GM12878 (cell line): ENCODE data around the gene GARS1. TPM values are rescaled to one million over a fixed set of nuclear protein-coding genes. Genes with fewer than 3 reads are reported as not detected.

Source experiments
- ATAC-seq: fragments of 200-7000 bp; cut with Tn5 transposase; 3 replicates; pipeline ENCODE4 v1.9.1; 2020; ENCODE audit warnings: mild to moderate bottlenecking, moderate library complexity
- BruUV-seq: library from RNA; stranded (reverse); fragments of 400-500 nt; replicated peaks from 2 replicates; lab custom pipeline; 2021; lab: Mats Ljungman, UMichigan
- CTCF ChIA-PET: fragments of 300-600 bp; sonication (Branson Sonifier 250); formaldehyde crosslinking; extraction: SDS; loops from one replicate; lab custom pipeline; 2021; ENCODE audit warnings: inconsistent platforms; lab: Yijun Ruan, JAX
- POLR2A ChIA-PET: fragments of 350-600 bp; formaldehyde crosslinking; extraction: SDS; loops from one replicate; lab custom pipeline; 2021; ENCODE audit warnings: inconsistent platforms; lab: Charles Lee
- RAD21 ChIA-PET: fragments of 300-600 bp; sonication (Branson Sonifier 250); formaldehyde crosslinking; loops from one replicate; lab custom pipeline; 2023; ENCODE audit warnings: antibody characterized with exemption; ENCODE audit not compliant: unreplicated experiment; lab: Charles Lee
- SMC1A ChIA-PET: fragments of 300-600 bp; sonication (Branson Sonifier 250); formaldehyde crosslinking; loops from one replicate; lab custom pipeline; 2023; ENCODE audit not compliant: unreplicated experiment, uncharacterized antibody; lab: Charles Lee
- DNase-seq: peaks from one replicate; pipeline ENCODE4 v3.0.0-alpha.2; 2011; ENCODE audit warnings: low read depth, low spot score
- FAIRE-seq: peaks from 3 replicates; lab custom pipeline; 2011; peaks lifted over from hg19 to GRCh38; lab: Jason Lieb, UNC
- H2AFZ ChIP-seq: 2 replicates; pipeline ENCODE4 v1.6.0; 2011; ENCODE audit warnings: low read depth, low read length, control low read depth; ENCODE audit not compliant: control insufficient read depth
- H3K27ac ChIP-seq: 2 replicates; pipeline ENCODE4 v1.5.1; 2011; ENCODE audit warnings: control low read depth; ENCODE audit not compliant: control insufficient read depth, insufficient read depth
- H3K27me3 ChIP-seq, 2 experiments: replicated peaks in 1 of 2; 2 replicates each; pipeline versions ENCODE4 v1.6.0 to v1.6.1; 2011; ENCODE audit warnings: low read length in 1 of 2; ENCODE audit not compliant: control insufficient read depth in 2 of 2, insufficient read depth in 2 of 2
- H3K36me3 ChIP-seq, 2 experiments: 2 replicates each; pipeline ENCODE4 v1.5.1; 2011; ENCODE audit warnings: low read length in 1 of 2; ENCODE audit not compliant: control insufficient read depth in 2 of 2, insufficient read depth in 2 of 2
- H3K4me1 ChIP-seq: 2 replicates; pipeline ENCODE4 v1.6.1; 2011; ENCODE audit warnings: mild to moderate bottlenecking, low read length, moderate library complexity, mixed read lengths; ENCODE audit not compliant: control insufficient read depth, insufficient read depth
- H3K4me2 ChIP-seq: 2 replicates; pipeline ENCODE4 v1.6.0; 2011; ENCODE audit warnings: control low read depth; ENCODE audit not compliant: control insufficient read depth, insufficient read depth
- H3K4me3 ChIP-seq: fragments of 200-600 bp; sonication (generic); 2 replicates; pipeline ENCODE4 v1.5.1; 2016
- H3K79me2 ChIP-seq: 2 replicates; pipeline ENCODE4 v1.6.0; 2011; ENCODE audit warnings: low read length; ENCODE audit not compliant: control insufficient read depth, insufficient read depth
- H3K9ac ChIP-seq: 2 replicates; pipeline ENCODE4 v1.8.0; 2011; ENCODE audit warnings: low read length, control low read depth, mixed read lengths; ENCODE audit not compliant: control insufficient read depth, insufficient read depth
- H3K9me3 ChIP-seq: replicated peaks from 3 replicates; pipeline ENCODE4 v1.5.1; 2011; ENCODE audit warnings: mild to moderate bottlenecking, low read length; ENCODE audit not compliant: control insufficient read depth, insufficient read depth
- H4K20me1 ChIP-seq: 2 replicates; pipeline ENCODE4 v1.6.0; 2011; ENCODE audit not compliant: control insufficient read depth, insufficient read depth
- GABPA ChIP-seq: IDR thresholded peaks from 2 replicates; pipeline ENCODE4 v1.6.1; 2014; ENCODE audit warnings: antibody characterized with exemption, low read depth, mild to moderate bottlenecking, inconsistent platforms
- IRF4 ChIP-seq: IDR thresholded peaks from 2 replicates; pipeline ENCODE4 v1.6.1; 2011; ENCODE audit warnings: low read depth, low read length
- MTA2 ChIP-seq: fragments of 450-650 bp; IDR thresholded peaks from 2 replicates; pipeline ENCODE4 v1.6.1; 2016; ENCODE audit warnings: low read depth, mild to moderate bottlenecking, moderate library complexity
- NR2F1 ChIP-seq: fragments of 450-650 bp; conservative IDR thresholded peaks from 2 replicates; pipeline ENCODE4 v1.6.1; 2017; ENCODE audit warnings: mild to moderate bottlenecking
- SIX5 ChIP-seq: IDR thresholded peaks from 2 replicates; pipeline ENCODE4 v1.6.1; 2011; ENCODE audit warnings: mild to moderate bottlenecking, low read depth, low read length, moderate library complexity; ENCODE audit not compliant: severe bottlenecking
- SUZ12 ChIP-seq: fragments of 200-600 bp; sonication (generic); IDR thresholded peaks from one replicate; pipeline ENCODE4 v1.6.1; 2018; ENCODE audit warnings: antibody characterized with exemption, mild to moderate bottlenecking; ENCODE audit not compliant: unreplicated experiment
- USF2 ChIP-seq: IDR thresholded peaks from 2 replicates; pipeline ENCODE4 v1.6.1; 2011; ENCODE audit warnings: low read depth, low read length, improper control_type of control experiment, borderline replicate concordance
- ZBTB11 ChIP-seq: fragments of 450-650 bp; formaldehyde crosslinking; IDR thresholded peaks from 2 replicates; pipeline ENCODE4 v1.5.0; 2022; ENCODE audit warnings: mild to moderate bottlenecking, missing genetic modification characterization
- ZBTB4 ChIP-seq: fragments of 450-650 bp; formaldehyde crosslinking; IDR thresholded peaks from 2 replicates; pipeline ENCODE4 v1.4.0; 2022; ENCODE audit warnings: mild to moderate bottlenecking, moderate library complexity
- ZSCAN29 ChIP-seq: fragments of 450-650 bp; IDR thresholded peaks from 2 replicates; pipeline ENCODE4 v1.6.1; 2017; ENCODE audit warnings: mild to moderate bottlenecking, moderate library complexity
- WGBS: methylation state at CpG from one replicate; pipeline ENCODE4 v1.1.6; 2016; ENCODE audit warnings: low lambda C conversion rate; ENCODE audit not compliant: insufficient replicate concordance, insufficient coverage; ENCODE audit errors: missing lambda C conversion rate; 5-methylcytosine and 5-hydroxymethylcytosine counted together
- in situ Hi-C: fragments of 300-500 bp; cut with MboI; formaldehyde crosslinking; loops from 9 replicates; pipeline ENCODE4 v1.14.3; 2018; ENCODE audit warnings: mixed read lengths
- intact Hi-C: fragments of 100-400 bp; cut with micrococcal nuclease; formaldehyde crosslinking; loops from one replicate; pipeline ENCODE4 v1.14.2; 2022; ENCODE audit not compliant: unreplicated experiment
- polyA plus RNA-seq, 11 experiments: library from polyadenylated mRNA; depleted of rRNA in 4 of 11; unstranded in 6 of 11; stranded (reverse) in 5 of 11; fragments of >200 nt; fragmentation: Nextera tagmentation in 4 of 11; fragmentation: Illumina TruSeq in 1 of 11; extraction: Ambion mirVana in 4 of 11; extraction: Trizol in 1 of 11; gene quantifications; 1 replicate in 1 of 11; 2 replicates in 10 of 11; pipeline versions ENCODE4 v1.2.1 to v1.2.3, GENCODE V29; 2011 to 2016; ENCODE audit warnings: inconsistent platforms in 2 of 11, missing spikeins in 2 of 11, low read depth in 1 of 11
- total RNA-seq, 4 experiments: library from RNA; depleted of rRNA in 3 of 4; stranded (reverse); fragments of >200 nt in 3 of 4; fragmentation: Illumina TruSeq in 1 of 4; extraction: Trizol in 1 of 4; gene quantifications; 2 replicates each; pipeline versions ENCODE4 v1.2.1 to v1.2.3, GENCODE V29; 2013 to 2021

Gene GARS1
- total and polyA plus RNA-seq, 10 of the 15 experiments (the other 5 are each of a cell fraction or from before 2014, with no cell fraction given): 120 to 361 (median 187) TPM

- ChIA-PET RAD21 (interaction anchor here (0.6 to 1.4 kb wide), 3 partner anchors 18 to 270 kb away, joined by 3 to 5 read pairs (median 4); no protein-coding TSS in a partner anchor), POLR2A (no interaction called here), CTCF (interaction anchor here (0.7 to 8.5 kb wide), 10 partner anchors 10 to 381 kb away, joined by 3 to 119 read pairs (median 4); no protein-coding TSS in a partner anchor), SMC1A (interaction anchor here (0.9 to 4.0 kb wide), 7 partner anchors 8 to 270 kb away, joined by 3 to 15 read pairs (median 3); no protein-coding TSS in a partner anchor)
- H3K9me3 ChIP-seq: no peaks in the 10 kb centered on the region
- H3K9ac ChIP-seq: no peak overlapping the region
- no peaks in the 10 kb centered on the region for H4K20me1 ChIP-seq
- H3K4me2 ChIP-seq: no peak overlapping the region
- ATAC-seq (no peak), FAIRE-seq (no peak), DNase-seq (no peak)
- no TSS peak for BruUV-seq
- H3K4me1 ChIP-seq: peaks cover 2% of the 10 kb centered on the region; the same call in 1 of the 2 replicates
- H3K4me3 ChIP-seq: no peak overlapping the region
- no peak overlapping the region for H3K27ac ChIP-seq
- H3K79me2 ChIP-seq: no peaks in the 10 kb centered on the region
- no peaks in the 10 kb centered on the region for H3K27me3 ChIP-seq
- H2AFZ ChIP-seq: no peak overlapping the region
- 96% methylated on average over 5 of the region's 5 CpGs for WGBS
- TF ChIP-seq GABPA: no peak
- TF ChIP-seq ZBTB11 (CRISPR knock-in tag): no peak
- no peak for TF ChIP-seq SIX5
- no peak for TF ChIP-seq ZBTB4
- no peak for TF ChIP-seq ZSCAN29
- no peak for TF ChIP-seq IRF4
- TF ChIP-seq NR2F1: no peak
- no peak for TF ChIP-seq MTA2
- no peak for TF ChIP-seq USF2
- no peak for TF ChIP-seq SUZ12
- intact Hi-C loops: no loop called here
- in situ Hi-C loops: no loop called here
- H3K36me3 ChIP-seq: peaks cover 0 to 3% of the 10 kb centered on the region in 2 experiments; a peak in 1 of 4 replicates
Observed at GRCh38 chr7:30545791-30546555, 48.7 kb upstream of the GARS1 start.
